K562 (cell line): ENCODE measurements around the gene BMP2K. TPM values are rescaled to one million over a fixed set of nuclear protein-coding genes. Genes with fewer than 3 reads are reported as not detected.

Experiments used
- ATF1 ChIP-seq, 2 experiments: fragments of 450-650 bp in 1 of 2; IDR thresholded peaks; 2 replicates each; pipeline ENCODE4 v1.6.1; 2016; ENCODE audit warnings: missing compliant biosample characterization in 1 of 2, missing genetic modification characterization in 1 of 2
- CREB3 ChIP-seq: fragments of 450-650 bp; conservative IDR thresholded peaks from 2 replicates; pipeline ENCODE4 v1.6.1; 2016; ENCODE audit warnings: missing genetic modification characterization, low read depth, mild to moderate bottlenecking, missing compliant biosample characterization, moderate library complexity
- L3MBTL2 ChIP-seq: fragments of 450-650 bp; IDR thresholded peaks from 2 replicates; pipeline ENCODE4 v1.6.1; 2016; ENCODE audit warnings: mild to moderate bottlenecking, moderate library complexity
- MBD2 ChIP-seq: sonication (generic); IDR thresholded peaks from 2 replicates; pipeline ENCODE4 v1.6.1; 2016; ENCODE audit warnings: low read depth, borderline replicate concordance
- MNT ChIP-seq, 2 experiments: fragments of 450-650 bp; conservative IDR thresholded peaks; 2 replicates each; pipeline ENCODE4 v1.6.1; 2017; ENCODE audit warnings: mild to moderate bottlenecking in 2 of 2, moderate library complexity in 2 of 2
- NFRKB ChIP-seq: fragments of 450-650 bp; IDR thresholded peaks from 2 replicates; pipeline ENCODE4 v1.6.1; 2016; ENCODE audit warnings: low read depth
- POLR2H ChIP-seq: IDR thresholded peaks from 2 replicates; pipeline ENCODE4 v1.6.1; 2016; ENCODE audit warnings: missing genetic modification characterization, low read depth, mild to moderate bottlenecking, control low read depth, missing compliant biosample characterization, moderate library complexity
- SIX5 ChIP-seq, 2 experiments: IDR thresholded peaks; 2 replicates each; pipeline ENCODE4 v1.6.1; 2011; ENCODE audit warnings: low read length in 2 of 2, borderline replicate concordance in 1 of 2, low read depth in 1 of 2, mild to moderate bottlenecking in 1 of 2, moderate library complexity in 1 of 2; ENCODE audit not compliant: insufficient read depth in 1 of 2
- TAF1 ChIP-seq: IDR thresholded peaks from 2 replicates; pipeline ENCODE4 v1.6.1; 2011; ENCODE audit warnings: mild to moderate bottlenecking, low read length, moderate library complexity; ENCODE audit not compliant: insufficient read depth, control insufficient read depth, severe bottlenecking; ENCODE audit errors: extremely low read depth
- TCFL5 ChIP-seq: fragments of 250-450 bp; sonication (Bioruptor Pico); conservative IDR thresholded peaks from 2 replicates; pipeline ENCODE4 v1.6.1; 2021; ENCODE audit warnings: mild to moderate bottlenecking, moderate library complexity, matching md5 sums
- ZBTB40 ChIP-seq, 2 experiments: fragments of 450-650 bp in 1 of 2; sonication (generic) in 1 of 2; formaldehyde crosslinking in 1 of 2; IDR thresholded peaks; 2 replicates each; pipeline versions ENCODE4 v1.7.1 to v1.9.0; 2016 to 2022; ENCODE audit warnings: inconsistent platforms in 1 of 2, mild to moderate bottlenecking in 1 of 2, missing genetic modification reagents in 1 of 2
- polyA plus RNA-seq, 8 experiments: library from polyadenylated mRNA; depleted of rRNA in 4 of 8; stranded (reverse) in 5 of 8; unstranded in 3 of 8; fragments of >200 nt; fragmentation: Nextera tagmentation in 2 of 8; fragmentation: Illumina TruSeq in 1 of 8; extraction: Ambion mirVana in 2 of 8; extraction: Trizol in 1 of 8; gene quantifications; 2 replicates each; pipeline versions ENCODE4 v1.2.1 to v1.2.3, GENCODE V29; 2011 to 2014; ENCODE audit warnings: inconsistent platforms in 1 of 8, missing spikeins in 1 of 8
- total RNA-seq, 7 experiments: library from RNA; depleted of rRNA in 6 of 7; stranded (reverse); fragments of >200 nt in 6 of 7; fragmentation: Illumina TruSeq in 2 of 7; extraction: Trizol in 2 of 7; gene quantifications; 2 replicates each; pipeline versions ENCODE4 v1.2.1 to v1.2.3, GENCODE V29; 2011 to 2021; ENCODE audit warnings: low replicate concordance in 1 of 7

The BMP2K gene
- total and polyA plus RNA-seq, 9 of the 15 experiments (the other 6 are each of a cell fraction or from before 2014, with no cell fraction given) = 17.0 to 217 (median 104) TPM

GRCh38 chr4:78939667-78940008, 163.5 kb downstream of the BMP2K start (continued):
- TF ChIP-seq ZBTB40 (IDR thresholded peaks at IDR 0.05) = peak; percentile 53
- no peak for TF ChIP-seq ZBTB40 (CRISPR knock-in tag; IDR thresholded peaks at IDR 0.05)
- TF ChIP-seq SIX5 (IDR thresholded peaks at IDR 0.05; ENCODE audit: borderline replicate concordance in 1 of 2, insufficient read depth in 1 of 2, low read depth in 1 of 2, low read length in 2 of 2) = no peak
- TF ChIP-seq TAF1 = no peak
- TF ChIP-seq TCFL5 = no peak
- TF ChIP-seq ATF1 (CRISPR knock-in tag; IDR thresholded peaks at IDR 0.05) = no peak
- 0 out of 2 replicates have a peak, but pooled peaks have one; percentile 72 for TF ChIP-seq ATF1 (tag; IDR thresholded peaks at IDR 0.05)
- TF ChIP-seq CREB3 (tag) = 0 out of 2 replicates have a peak, but pooled peaks have one; percentile 50
- no peak for TF ChIP-seq MBD2
- TF ChIP-seq L3MBTL2 = peak; percentile 32; the same call in 1 of the 2 replicates
- peak in 1 of 2 experiments; percentile 46; a peak in 1 of 4 replicates for TF ChIP-seq MNT (conservative IDR thresholded peaks at IDR 0.05)
- TF ChIP-seq POLR2H (tag) = peak; percentile 24; the same call in 1 of the 2 replicates
- peak; percentile 45; the same call in 1 of the 2 replicates for TF ChIP-seq NFRKB
